Gastrocnemius medialis (tissue), 4 donors: ENCODE results near the gene ANXA10.

Source experiments
- CTCF ChIP-seq, 5 experiments: fragments of 450-650 bp in 3 of 5; fragments of 200-600 bp in 2 of 5; sonication (generic) in 2 of 5; IDR thresholded peaks in 4 of 5; conservative IDR thresholded peaks in 1 of 5; 1 replicate in 4 of 5; 2 replicates in 1 of 5; pipeline ENCODE4 v1.5.1; 2016 to 2019; ENCODE audit warnings: antibody characterized with exemption in 5 of 5, mild to moderate bottlenecking in 3 of 5, moderate library complexity in 3 of 5
- POLR2A ChIP-seq, 2 donors: fragments of 450-650 bp; IDR thresholded peaks; one replicate each; pipeline ENCODE4 v1.6.1; 2017; ENCODE audit warnings: antibody characterized with exemption in 2 of 2, mild to moderate bottlenecking in 2 of 2, moderate library complexity in 2 of 2

- TF ChIP-seq CTCF (IDR thresholded peaks at IDR 0.05 in 4 of 5, conservative IDR thresholded peaks at IDR 0.05 in 1 of 5) (no peak), POLR2A (IDR thresholded peaks at IDR 0.05) (no peak)
Observed at GRCh38 chr4:168164045-168164444, 71.7 kb downstream of the ANXA10 start.
